ENCODE data around the gene FANCI. TPM values are rescaled to one million over a fixed set of nuclear protein-coding genes. Genes with fewer than 3 reads are reported as not detected.

The FANCI gene
- total RNA-seq, 1 donor from 2014 or later: 133 TPM

DNA sequence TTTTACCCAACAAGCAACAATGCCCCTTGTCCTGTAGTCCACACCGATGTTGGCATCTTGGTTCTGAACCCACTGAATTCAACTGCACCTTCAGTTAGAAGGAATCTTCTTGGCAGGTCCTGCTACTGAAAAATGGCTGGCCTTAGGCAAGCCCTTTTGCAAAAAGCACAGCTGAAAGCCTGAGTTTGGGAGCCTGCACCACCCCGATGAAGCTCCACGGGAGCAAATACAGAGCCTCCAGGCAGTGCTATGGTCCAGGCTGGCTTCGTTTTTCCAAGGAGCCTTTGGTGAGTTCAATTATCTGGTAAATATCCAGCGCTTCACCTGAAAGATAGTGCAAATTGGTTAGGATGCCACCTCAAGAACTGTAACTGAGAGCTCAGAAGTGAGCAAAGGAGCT, 72.7 kb downstream of the FANCI start:
- DNase-seq (ENCODE audit: low spot score): no peak
- Histone ChIP-seq H4K20me1 (ENCODE audit: low read depth) (peaks cover 12% of the 10 kb centered on the region), H3K79me2 (ENCODE audit: low read depth) (no peaks in the 10 kb centered on the region), H3K4me2 (no peak overlapping the region), H3K4me1 (no peaks in the 10 kb centered on the region), H3K9me3 (ENCODE audit: low read depth) (no peaks in the 10 kb centered on the region), H2AFZ (replicated peaks) (no peak overlapping the region), H3F3A (ENCODE audit: low read depth) (peaks cover 36% of the 10 kb centered on the region), H3K27me3 (no peaks in the 10 kb centered on the region), H3K9ac (no peak overlapping the region), H3K4me3 (no peak overlapping the region), H3K27ac (no peak overlapping the region), H3K36me3 (no peaks in the 10 kb centered on the region)
- TF ChIP-seq EZH2phosphoT487 (IDR thresholded peaks at IDR 0.05) (no peak), CTCF (IDR thresholded peaks at IDR 0.05) (no peak), EZH2 (IDR thresholded peaks at IDR 0.05) (no peak)
- Mint-ChIP-seq H3K4me1 (no peaks in the 10 kb centered on the region), H3K4me3 (no peak overlapping the region), H3K9me3 (no peaks in the 10 kb centered on the region), H3K36me3 (peaks cover 38% of the 10 kb centered on the region), H3K27me3 (ENCODE audit: insufficient read depth, low read depth) (peaks cover 2% of the 10 kb centered on the region), H3K27ac (no peak overlapping the region)

GRCh38 chr15:89317186-89317720, 73.5 kb downstream of the FANCI start:
- Histone ChIP-seq H3F3A (ENCODE audit: low read depth) (peaks cover 32% of the 10 kb centered on the region), H3K4me3 (no peak overlapping the region), H3K79me2 (ENCODE audit: low read depth) (no peaks in the 10 kb centered on the region), H3K36me3 (no peaks in the 10 kb centered on the region), H2AFZ (replicated peaks) (no peak overlapping the region), H3K9ac (no peak overlapping the region), H4K20me1 (ENCODE audit: low read depth) (peaks cover 12% of the 10 kb centered on the region), H3K27me3 (no peaks in the 10 kb centered on the region), H3K4me2 (no peak overlapping the region), H3K4me1 (no peaks in the 10 kb centered on the region), H3K9me3 (ENCODE audit: low read depth) (no peaks in the 10 kb centered on the region), H3K27ac (no peak overlapping the region)
- Mint-ChIP-seq H3K27ac (no peak overlapping the region), H3K36me3 (peaks cover 39% of the 10 kb centered on the region), H3K4me1 (no peaks in the 10 kb centered on the region), H3K27me3 (ENCODE audit: insufficient read depth, low read depth) (peaks cover 4% of the 10 kb centered on the region), H3K4me3 (no peak overlapping the region), H3K9me3 (no peaks in the 10 kb centered on the region)
- TF ChIP-seq EZH2 (IDR thresholded peaks at IDR 0.05) (no peak), EZH2phosphoT487 (IDR thresholded peaks at IDR 0.05) (no peak), CTCF (IDR thresholded peaks at IDR 0.05) (no peak)
- DNase-seq (ENCODE audit: low spot score): no peak

GRCh38 chr15:89319678-89320077, 75.9 kb downstream of the FANCI start:
- H3K27me3 ChIP-seq: no peaks in the 10 kb centered on the region
- H3K27me3 Mint-ChIP-seq (ENCODE audit: insufficient read depth, low read depth): peaks cover 2% of the 10 kb centered on the region
- H3K4me3 Mint-ChIP-seq: no peak overlapping the region
- no peak for DNase-seq (ENCODE audit: low spot score)
- no peak overlapping the region for H2AFZ ChIP-seq (replicated peaks)
- H3K9me3 Mint-ChIP-seq: no peaks in the 10 kb centered on the region
- peaks cover 28% of the 10 kb centered on the region for H3F3A ChIP-seq (ENCODE audit: low read depth)
- TF ChIP-seq EZH2 (IDR thresholded peaks at IDR 0.05) (no peak), EZH2phosphoT487 (IDR thresholded peaks at IDR 0.05) (no peak), CTCF (IDR thresholded peaks at IDR 0.05) (no peak)
- H3K27ac Mint-ChIP-seq: no peak overlapping the region
- peaks cover 41% of the 10 kb centered on the region for H3K36me3 Mint-ChIP-seq
- no peak overlapping the region for H3K4me3 ChIP-seq
- no peaks in the 10 kb centered on the region for H3K79me2 ChIP-seq (ENCODE audit: low read depth)
- no peaks in the 10 kb centered on the region for H3K4me1 Mint-ChIP-seq
- no peak overlapping the region for H3K4me2 ChIP-seq
- H4K20me1 ChIP-seq (ENCODE audit: low read depth): peaks cover 12% of the 10 kb centered on the region
- no peak overlapping the region for H3K9ac ChIP-seq
- no peak overlapping the region for H3K27ac ChIP-seq
- no peaks in the 10 kb centered on the region for H3K4me1 ChIP-seq
- H3K9me3 ChIP-seq (ENCODE audit: low read depth): no peaks in the 10 kb centered on the region
- H3K36me3 ChIP-seq: no peaks in the 10 kb centered on the region

All from neural progenitor cell (in vitro differentiated cells).